HEK293 (cell line): ENCODE results near the gene CD99L2.

Source experiments
- GFI1B ChIP-seq: fragments of 450-650 bp; formaldehyde crosslinking; IDR thresholded peaks from 2 replicates; pipeline ENCODE4 v1.5.1; 2016; ENCODE audit warnings: missing biosample characterization, missing genetic modification characterization
- ZNF146 ChIP-seq: fragments of 450-650 bp; formaldehyde crosslinking; IDR thresholded peaks from 2 replicates; pipeline ENCODE4 v1.5.1; 2016; ENCODE audit warnings: missing biosample characterization, missing genetic modification characterization
- ZNF776 ChIP-seq: fragments of 450-650 bp; formaldehyde crosslinking; IDR thresholded peaks from 2 replicates; pipeline ENCODE4 v1.5.0; 2017; ENCODE audit warnings: missing biosample characterization, missing genetic modification characterization, borderline replicate concordance
- TF ChIP-seq, protein P1 (sequence below): fragments of 450-650 bp; formaldehyde crosslinking; IDR thresholded peaks from 2 replicates; pipeline ENCODE4 v1.5.1; 2016; ENCODE audit warnings: missing biosample characterization, missing genetic modification characterization

DNA sequence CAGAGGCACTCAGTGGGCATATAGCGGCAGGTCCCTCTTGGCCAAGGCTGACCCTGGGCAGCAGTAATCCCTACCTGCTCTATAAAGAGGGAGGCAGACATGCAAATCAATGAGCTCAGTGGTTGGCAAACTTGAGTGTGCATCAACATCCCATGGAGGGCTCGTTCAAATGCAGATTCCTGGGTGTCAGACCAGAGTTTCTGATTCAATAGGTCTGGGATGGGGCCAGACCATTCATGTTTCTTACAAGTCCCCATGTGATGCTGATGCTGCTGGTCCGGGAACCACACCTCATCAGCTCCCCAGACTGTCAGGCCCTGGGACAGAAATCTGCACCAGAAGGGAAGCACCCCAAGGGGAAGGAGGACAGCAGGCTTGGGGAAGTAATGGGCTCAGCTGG, 45.8 kb upstream of the CD99L2 start:
- TF ChIP-seq ZNF146 (tag by site-specific recombination): no peak
- TF ChIP-seq, protein P1, sequence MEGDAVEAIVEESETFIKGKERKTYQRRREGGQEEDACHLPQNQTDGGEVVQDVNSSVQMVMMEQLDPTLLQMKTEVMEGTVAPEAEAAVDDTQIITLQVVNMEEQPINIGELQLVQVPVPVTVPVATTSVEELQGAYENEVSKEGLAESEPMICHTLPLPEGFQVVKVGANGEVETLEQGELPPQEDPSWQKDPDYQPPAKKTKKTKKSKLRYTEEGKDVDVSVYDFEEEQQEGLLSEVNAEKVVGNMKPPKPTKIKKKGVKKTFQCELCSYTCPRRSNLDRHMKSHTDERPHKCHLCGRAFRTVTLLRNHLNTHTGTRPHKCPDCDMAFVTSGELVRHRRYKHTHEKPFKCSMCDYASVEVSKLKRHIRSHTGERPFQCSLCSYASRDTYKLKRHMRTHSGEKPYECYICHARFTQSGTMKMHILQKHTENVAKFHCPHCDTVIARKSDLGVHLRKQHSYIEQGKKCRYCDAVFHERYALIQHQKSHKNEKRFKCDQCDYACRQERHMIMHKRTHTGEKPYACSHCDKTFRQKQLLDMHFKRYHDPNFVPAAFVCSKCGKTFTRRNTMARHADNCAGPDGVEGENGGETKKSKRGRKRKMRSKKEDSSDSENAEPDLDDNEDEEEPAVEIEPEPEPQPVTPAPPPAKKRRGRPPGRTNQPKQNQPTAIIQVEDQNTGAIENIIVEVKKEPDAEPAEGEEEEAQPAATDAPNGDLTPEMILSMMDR (tag by site-specific recombination): no peak
- no peak for TF ChIP-seq ZNF776 (tag by site-specific recombination)
- TF ChIP-seq GFI1B: no peak
